ELR (cell line): Measurements from ENCODE around the gene CREB1.

Source experiments
- DNase-seq: peaks from one replicate; pipeline ENCODE4 v3.0.0-alpha.2; 2015; ENCODE audit warnings: low read depth

The CREB1 gene

GRCh38 chr2:207543272-207543671 lies 13.5 kb downstream of the CREB1 start:
- no peak for DNase-seq

- DNase-seq, result peak; percentile 28
Observed at GRCh38 chr2:207546822-207547221, 17.1 kb downstream of the CREB1 start.

GRCh38 chr2:207549145-207549544 lies 19.4 kb downstream of the CREB1 start:
- no peak for DNase-seq

- peak; percentile 93 for DNase-seq
Observed at GRCh38 chr2:207558079-207558491, 28.3 kb downstream of the CREB1 start.

GRCh38 chr2:207561386-207562080 lies 31.8 kb downstream of the CREB1 start:
- peak; percentile 23 for DNase-seq

- no peak for DNase-seq
Observed at GRCh38 chr2:207565736-207566500, 36.2 kb downstream of the CREB1 start.

- no peak for DNase-seq
Observed at GRCh38 chr2:207567671-207568070, 37.9 kb downstream of the CREB1 start.

- no peak for DNase-seq
Observed at GRCh38 chr2:207571370-207571769, 41.6 kb downstream of the CREB1 start.

GRCh38 chr2:207584952-207585351 lies 55.2 kb downstream of the CREB1 start:
- no peak for DNase-seq

GRCh38 chr2:207587305-207587704 lies 57.5 kb downstream of the CREB1 start:
- DNase-seq, result no peak

GRCh38 chr2:207589143-207589542 lies 59.4 kb downstream of the CREB1 start:
- DNase-seq, result no peak

GRCh38 chr2:207593277-207593676 lies 63.5 kb downstream of the CREB1 start:
- DNase-seq, result no peak

- DNase-seq, result no peak
Observed at GRCh38 chr2:207594264-207594663, 64.5 kb downstream of the CREB1 start.

GRCh38 chr2:207594731-207595130 lies 65.0 kb downstream of the CREB1 start:
- DNase-seq, result no peak

- DNase-seq, result no peak
Observed at GRCh38 chr2:207599636-207600035, 69.9 kb downstream of the CREB1 start.

GRCh38 chr2:207600231-207600630 lies 70.5 kb downstream of the CREB1 start:
- DNase-seq, result no peak

- no peak for DNase-seq
Observed at GRCh38 chr2:207601774-207602173, 72.0 kb downstream of the CREB1 start.

- no peak for DNase-seq
Observed at GRCh38 chr2:207603486-207603885, 73.7 kb downstream of the CREB1 start.

- DNase-seq, result no peak
Observed at GRCh38 chr2:207606399-207606798, 76.6 kb downstream of the CREB1 start.

GRCh38 chr2:207606829-207607228 lies 77.1 kb downstream of the CREB1 start:
- no peak for DNase-seq

GRCh38 chr2:207612714-207613113 lies 83.0 kb downstream of the CREB1 start:
- DNase-seq, result no peak

GRCh38 chr2:207614824-207615223 lies 85.1 kb downstream of the CREB1 start:
- no peak for DNase-seq

GRCh38 chr2:207616185-207616584 lies 86.4 kb downstream of the CREB1 start:
- peak; percentile 85 for DNase-seq
